NCI-H1930 (cell line): ENCODE measurements around the gene COG1.

ENCODE experiments used
- DNase-seq, 2 experiments: peaks; one replicate each; lab custom pipeline; 2025; lab: John Stamatoyannopoulos, UW

COG1 gene

DNA sequence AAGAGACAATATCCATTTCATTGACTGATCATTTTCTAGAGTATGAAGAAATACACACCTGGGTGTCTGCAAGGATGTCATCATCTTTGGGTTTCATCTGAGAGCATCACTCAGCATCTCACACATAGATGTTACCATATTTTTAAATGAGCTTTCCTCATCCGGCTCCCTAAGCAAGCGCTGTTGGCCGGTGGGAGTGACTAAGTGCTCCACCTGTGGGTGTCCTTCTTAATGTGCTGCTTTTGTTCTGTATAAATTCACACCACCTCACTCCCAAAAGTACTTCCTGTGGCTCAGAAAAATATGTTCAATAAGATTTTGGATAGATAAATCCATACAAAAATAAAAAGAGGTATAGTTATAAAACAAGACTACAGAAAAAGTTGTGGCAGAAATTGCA lies 20.6 kb upstream of the COG1 start:
- no peak for DNase-seq

DNA sequence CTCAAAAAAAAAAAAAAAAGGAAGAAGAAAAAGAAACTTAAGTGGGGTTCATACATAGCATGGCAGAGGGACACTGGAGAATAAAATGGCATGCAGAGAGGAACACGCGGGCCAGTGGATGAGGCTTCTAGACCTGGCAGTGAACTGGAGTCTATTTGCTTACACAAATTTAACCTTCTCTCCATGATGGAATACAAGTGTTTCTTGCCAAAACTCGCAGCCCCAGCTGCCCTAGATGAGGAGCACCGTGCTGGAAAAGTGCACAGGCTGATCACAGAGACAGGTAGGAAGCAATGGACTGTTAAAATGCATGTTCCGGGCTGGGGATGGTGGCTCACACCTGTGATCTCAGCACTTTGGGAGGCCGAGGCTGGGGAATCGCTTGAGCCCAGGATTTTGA lies 18.7 kb upstream of the COG1 start:
- no peak for DNase-seq

DNA sequence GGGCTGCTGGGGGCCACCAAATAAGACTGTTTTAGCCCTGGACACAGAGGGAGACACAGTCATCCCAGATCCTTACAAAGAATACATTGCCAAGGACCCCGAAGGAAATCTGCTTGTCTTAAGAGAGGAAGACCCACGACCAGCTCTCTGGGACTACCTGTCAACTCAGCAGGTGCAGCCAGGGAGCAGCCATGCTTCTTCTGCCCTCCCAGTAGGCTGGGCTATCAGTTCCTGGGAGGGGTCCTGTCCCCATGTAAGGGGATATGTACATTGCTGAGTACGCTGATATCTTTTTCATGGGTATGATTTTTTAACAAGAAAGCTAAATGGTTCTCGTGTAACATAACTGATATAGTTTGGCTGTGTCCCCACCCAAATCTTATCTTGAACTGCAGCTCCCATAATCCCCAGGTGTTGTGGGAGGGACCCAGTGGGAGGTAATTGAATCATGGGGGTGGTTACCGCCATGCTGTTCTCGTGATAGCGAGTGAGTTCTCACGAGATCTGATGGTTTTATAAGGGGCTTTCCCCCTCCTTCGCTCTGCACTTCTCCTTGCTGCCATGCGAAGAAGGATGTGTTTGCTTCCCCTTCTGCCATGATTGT lies 16.8 kb upstream of the COG1 start:
- no peak for DNase-seq

- DNase-seq, result no peak
Observed at GRCh38 chr17:73179387-73179786, 13.5 kb upstream of the COG1 start.

DNA sequence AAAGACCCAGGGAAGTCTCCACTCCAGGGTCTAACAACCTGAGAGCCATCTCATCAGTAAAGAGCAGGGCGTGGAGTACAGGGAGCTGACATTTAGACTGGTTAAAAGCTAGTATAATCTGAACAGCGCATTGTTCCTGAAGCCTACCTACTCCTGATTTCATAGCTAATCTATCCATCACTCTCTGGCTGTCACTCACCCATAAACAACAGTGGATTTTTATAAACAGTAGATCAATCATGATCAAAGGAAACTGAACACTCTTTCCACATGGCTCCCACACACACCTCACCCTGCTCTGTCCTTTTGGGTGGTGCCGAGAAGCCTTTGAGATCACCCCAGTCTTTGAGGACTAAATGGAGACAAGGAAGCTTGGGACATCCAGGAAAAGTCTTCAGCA lies 13.0 kb upstream of the COG1 start:
- no peak for DNase-seq

GRCh38 chr17:73182616-73183310 lies 10.1 kb upstream of the COG1 start:
- no peak for DNase-seq

DNA sequence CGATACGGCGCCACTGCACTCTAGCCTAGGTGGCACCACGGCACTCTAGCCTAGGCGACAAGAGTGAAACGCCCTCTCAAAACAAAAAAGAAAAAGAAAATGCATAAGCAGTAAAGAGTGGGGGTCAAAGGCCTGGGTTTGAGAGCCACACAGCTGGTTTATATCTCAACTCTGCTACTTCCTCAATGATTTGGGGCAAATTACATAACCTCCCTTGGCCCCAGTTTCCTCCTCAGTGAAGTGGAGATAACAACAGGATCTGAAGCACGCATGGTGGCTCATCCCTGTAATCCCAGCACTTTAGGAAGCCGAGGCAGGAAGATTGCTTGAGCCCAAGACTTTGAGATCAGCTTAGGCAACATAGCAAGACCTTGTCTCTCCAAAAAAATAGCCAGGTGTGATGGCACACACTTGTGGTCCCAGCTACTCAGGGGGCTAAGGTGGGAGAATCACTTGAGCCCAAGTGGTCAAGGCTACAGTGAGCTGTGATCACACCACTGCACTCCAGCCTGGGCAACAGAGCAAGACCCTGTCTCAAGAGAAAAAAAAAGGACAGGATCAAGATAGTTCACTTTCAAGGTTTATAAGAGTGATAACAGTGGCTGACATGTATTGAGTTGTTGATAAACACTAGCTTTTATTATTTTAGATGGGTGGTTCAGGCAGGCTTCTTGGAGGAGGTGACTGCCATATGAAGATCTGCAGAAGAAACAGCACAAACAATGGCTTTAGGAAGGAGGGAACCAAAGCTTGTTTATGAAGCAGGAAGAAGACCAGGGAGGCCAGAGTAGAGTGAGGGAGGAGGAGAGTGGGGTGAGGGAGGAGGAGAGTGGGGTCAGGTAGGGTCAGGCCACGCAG lies 8.5 kb upstream of the COG1 start:
- DNase-seq, result no peak

GRCh38 chr17:73186283-73187050 lies 6.4 kb upstream of the COG1 start:
- no peak for DNase-seq

DNA sequence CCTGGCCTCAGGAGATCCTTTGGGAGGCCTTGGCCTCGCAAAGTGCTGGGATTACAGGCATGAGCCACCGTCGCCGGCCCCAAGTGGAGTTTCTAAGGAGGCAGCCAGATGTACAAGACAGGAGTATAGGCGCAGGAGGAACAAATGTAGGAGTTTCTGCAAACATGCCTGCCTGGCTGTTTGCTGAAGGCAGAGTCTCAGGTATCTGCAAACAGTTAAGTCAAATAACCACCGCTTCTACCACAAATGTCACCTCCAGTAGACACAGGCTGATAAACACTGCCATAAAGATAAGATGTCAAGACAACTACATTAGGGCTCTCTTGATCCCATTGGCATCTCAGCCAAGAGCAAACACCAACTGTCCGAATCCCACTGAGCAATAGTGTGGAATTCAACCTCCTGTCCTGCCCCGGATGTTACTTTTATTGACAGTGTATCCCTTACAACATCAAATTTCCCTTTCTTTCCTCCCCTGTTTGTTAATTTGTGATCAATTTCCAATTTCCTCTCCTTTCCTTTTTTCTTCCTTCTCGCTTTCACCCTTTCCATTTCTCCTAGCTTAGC lies 5.6 kb upstream of the COG1 start:
- no peak for DNase-seq

DNA sequence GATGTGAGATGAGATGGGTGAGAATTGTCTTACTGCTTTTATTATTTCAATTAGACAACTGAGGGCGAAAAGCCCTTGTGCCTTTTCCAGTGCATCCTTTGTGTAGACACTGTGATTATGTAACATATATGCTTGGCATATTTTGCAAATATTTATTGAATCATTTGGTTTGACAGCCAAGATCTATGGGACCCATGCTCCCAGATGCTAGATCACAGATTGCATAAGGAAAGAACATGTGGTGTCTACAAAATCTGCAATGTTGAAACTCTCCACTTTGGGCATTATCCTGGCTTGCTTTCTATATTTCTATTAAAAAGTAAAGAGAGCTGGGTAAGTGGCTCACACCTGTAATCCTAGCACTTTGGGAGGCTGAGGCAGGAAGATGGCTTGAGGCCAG lies 4.8 kb upstream of the COG1 start:
- no peak for DNase-seq

DNA sequence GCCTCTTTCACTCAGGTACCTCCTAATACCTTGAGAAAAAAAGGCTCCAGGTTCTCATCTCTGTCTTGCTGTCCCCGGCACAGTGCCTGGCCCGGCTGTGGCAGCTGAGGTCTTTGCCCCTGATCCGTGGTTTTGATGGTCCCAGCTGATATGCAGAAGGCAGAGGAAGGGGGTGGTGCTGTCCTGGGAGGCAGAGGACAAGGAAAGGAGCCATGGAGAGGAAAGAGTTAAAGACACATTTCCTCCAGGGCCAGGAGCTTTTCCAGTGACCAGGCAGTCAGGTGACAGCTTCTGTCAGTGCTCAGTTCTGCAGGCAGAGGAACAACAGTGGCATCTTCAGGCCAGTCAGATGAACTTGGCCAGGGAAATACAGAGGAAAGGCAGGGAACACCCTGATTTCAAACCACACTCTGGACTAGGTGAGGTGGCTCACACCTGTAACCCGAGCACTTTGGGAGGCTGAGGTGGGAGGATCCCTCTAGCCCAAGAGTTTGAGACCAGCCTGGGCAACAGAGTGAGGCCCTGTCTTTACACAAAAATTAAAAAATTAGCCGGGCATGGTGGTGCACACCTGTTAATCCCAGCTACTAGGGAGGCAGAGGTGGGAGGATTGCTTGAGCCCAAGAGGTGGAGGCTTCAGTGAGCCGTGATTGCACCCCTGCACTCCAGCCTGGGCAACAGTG lies 3.3 kb upstream of the COG1 start:
- peak in 1 of 2 experiments; percentile 11 for DNase-seq

GRCh38 chr17:73191443-73192205 lies 1.2 kb upstream of the COG1 start:
- DNase-seq, result peak; percentile 56 to 60

GRCh38 chr17:73192206-73192893 lies 505 bp upstream of the COG1 start:
- DNase-seq, result peak; percentile 84 to 86

- DNase-seq, result no peak
Observed at GRCh38 chr17:73194514-73195222, 1.8 kb downstream of the COG1 start.

GRCh38 chr17:73196500-73196899 lies 3.6 kb downstream of the COG1 start:
- DNase-seq, result no peak

DNA sequence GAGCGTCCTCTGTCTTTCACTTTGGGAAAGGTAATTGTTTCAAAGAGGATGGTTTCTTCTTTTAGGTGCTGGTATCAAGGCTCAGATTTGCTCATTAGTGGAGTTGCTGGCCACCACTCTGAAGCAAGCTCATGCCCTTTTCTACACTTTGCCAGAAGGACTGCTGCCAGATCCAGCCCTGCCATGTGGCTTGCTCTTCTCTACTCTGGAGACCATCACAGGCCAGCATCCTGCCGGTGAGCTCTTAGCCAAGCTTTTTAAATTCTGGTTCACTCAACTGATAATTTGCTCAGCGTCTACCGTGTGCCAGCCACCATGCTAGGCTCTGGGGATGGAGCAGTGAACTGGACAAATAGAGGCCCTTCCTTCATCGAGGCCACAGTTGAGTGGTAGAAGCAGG lies 4.3 kb downstream of the COG1 start:
- DNase-seq, result no peak

DNA sequence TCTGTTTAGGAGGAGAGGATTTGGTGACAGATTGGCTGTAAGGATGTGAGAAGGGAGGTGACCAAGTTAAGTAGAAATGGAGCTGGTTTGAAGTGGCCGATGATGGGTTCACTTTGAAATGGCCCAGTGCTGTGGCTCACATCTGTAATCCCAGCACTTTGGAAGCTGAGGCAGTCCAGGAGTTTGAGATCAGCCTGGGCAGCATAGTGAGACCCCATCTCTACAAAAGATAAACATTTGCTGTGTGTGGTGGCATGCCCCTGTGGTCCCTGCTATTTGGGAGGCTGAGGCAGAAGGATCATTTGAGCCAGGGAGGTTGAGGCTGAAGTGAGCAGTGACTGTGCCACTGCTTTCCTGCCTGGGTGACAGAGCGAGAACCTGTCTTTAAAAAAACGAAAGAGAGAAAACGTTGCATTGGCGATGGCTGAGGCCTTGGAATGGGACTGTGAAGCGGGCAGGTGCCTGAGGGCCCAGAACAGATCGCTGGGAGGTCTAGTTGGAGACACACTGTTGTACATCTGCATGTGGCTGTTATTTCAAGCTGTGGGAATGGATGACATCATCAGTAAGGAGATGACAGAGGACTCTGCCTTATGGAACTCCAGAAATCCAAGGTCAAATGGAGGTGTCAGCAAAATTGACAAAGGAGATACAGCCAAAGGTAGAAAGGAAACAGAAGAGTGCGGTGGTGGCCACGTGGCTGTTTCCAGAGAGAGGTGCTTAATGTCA lies 5.5 kb downstream of the COG1 start:
- no peak for DNase-seq

DNA sequence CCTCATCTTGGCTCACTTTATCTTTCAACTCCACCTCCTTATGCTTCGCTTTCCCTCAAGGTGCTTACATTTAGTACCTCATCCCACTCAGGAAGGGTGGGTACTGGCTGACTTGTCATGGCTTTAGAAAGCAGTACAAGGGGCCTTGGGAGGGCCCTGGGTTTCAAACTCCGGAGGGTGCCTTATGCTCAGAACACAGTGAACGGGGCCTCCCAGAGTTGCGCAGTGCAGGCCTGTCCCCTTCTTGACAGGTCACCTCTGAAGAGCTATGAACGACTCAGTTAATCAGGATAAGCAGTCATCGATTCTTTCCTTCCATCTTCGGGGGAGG lies 6.0 kb downstream of the COG1 start:
- no peak for DNase-seq
